ENCODE measurements around the gene SETDB2. TPM values are rescaled to one million over a fixed set of nuclear protein-coding genes. Genes with fewer than 3 reads are reported as not detected.
A peak's percentile ranks its signal among the peaks of the same experiment; 100 is the strongest.

Gene SETDB2, protein sequence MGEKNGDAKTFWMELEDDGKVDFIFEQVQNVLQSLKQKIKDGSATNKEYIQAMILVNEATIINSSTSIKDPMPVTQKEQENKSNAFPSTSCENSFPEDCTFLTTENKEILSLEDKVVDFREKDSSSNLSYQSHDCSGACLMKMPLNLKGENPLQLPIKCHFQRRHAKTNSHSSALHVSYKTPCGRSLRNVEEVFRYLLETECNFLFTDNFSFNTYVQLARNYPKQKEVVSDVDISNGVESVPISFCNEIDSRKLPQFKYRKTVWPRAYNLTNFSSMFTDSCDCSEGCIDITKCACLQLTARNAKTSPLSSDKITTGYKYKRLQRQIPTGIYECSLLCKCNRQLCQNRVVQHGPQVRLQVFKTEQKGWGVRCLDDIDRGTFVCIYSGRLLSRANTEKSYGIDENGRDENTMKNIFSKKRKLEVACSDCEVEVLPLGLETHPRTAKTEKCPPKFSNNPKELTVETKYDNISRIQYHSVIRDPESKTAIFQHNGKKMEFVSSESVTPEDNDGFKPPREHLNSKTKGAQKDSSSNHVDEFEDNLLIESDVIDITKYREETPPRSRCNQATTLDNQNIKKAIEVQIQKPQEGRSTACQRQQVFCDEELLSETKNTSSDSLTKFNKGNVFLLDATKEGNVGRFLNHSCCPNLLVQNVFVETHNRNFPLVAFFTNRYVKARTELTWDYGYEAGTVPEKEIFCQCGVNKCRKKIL
- polyA plus RNA-seq (ENCODE audit: insufficient read length in 3 of 3) = 10 to 100 TPM; 20.6 to 22.7 (median 21.9) TPM

DNA sequence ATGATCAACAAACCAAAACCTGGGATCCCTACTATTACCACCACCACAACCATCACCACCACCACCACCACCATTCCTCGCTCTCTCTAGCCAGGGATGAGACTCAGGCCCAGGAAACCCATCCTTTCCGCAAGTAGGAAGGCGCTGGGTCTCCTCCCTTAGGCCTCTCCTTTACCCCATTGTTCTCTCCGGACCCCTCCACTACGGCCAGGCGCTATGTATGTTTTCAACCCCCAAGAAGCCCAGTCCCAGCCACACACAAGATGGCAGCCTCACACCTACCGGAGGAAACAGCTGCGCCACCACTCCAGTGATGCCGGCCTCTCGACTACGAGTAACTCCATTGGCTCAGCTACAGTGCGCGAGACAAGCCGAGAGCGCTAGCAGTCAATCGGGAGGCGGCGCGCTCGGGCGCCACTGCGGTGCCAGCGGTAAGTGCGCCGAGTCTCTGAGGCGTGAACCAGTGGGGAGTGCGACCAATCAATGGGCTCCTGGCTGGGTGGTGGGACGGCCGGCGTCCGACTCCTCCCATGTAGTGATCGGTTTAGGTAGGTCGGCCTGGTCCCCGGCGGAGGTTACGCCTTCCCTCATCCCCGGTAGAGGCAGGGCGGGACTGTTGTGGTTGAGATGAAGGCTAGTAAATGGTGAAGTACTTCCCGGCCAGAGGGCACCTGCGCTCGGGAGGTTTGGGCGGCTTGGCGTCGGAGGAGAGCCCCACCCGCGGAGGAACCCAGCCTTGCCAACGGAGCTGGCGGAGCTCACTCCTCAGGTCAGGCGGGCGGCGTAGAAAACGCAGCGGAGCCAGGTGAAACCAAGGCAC is at the start of gene SETDB2, which contains the start of gene CAB39L:
TSS of gene SETDB2 (plus strand) at position 571 of the 820 bp plus-strand sequence. CDS start 7,620 bp downstream, outside the sequence.
TSS of gene CAB39L (minus strand) at position 361 of the 820 bp plus-strand sequence. CDS start 61,154 bp downstream, outside the sequence.
- DNase-seq (ENCODE audit: low read depth in 3 of 3, low spot score in 2 of 3) = peak; percentile 94 to 96 (median 95)

DNA sequence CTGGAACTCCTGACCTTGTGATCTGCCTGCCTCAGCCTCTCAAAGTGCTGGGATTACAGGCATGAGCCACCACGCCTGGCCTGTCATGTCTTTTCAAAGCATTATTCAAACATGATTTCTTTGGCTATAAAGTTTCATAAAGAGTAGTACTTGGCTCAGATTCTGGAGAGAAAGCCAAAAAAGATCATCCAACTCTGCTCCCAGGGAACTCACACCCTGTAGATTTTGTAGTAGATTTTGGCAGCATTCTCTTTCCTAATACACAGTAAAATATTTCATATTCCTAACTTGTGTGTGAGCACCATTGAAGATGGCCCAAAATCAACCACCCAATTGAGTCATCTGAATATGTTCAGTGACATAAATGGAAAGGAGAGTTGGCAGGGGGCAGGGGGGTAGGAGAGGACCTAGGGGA is 48.6 kb upstream of the SETDB2 start:
- no peak for DNase-seq (ENCODE audit: low read depth in 3 of 3, low spot score in 2 of 3)

GRCh38 chr13:49395878-49396380 is 48.1 kb upstream of the SETDB2 start:
- no peak for DNase-seq (ENCODE audit: low read depth in 3 of 3, low spot score in 2 of 3)

DNA sequence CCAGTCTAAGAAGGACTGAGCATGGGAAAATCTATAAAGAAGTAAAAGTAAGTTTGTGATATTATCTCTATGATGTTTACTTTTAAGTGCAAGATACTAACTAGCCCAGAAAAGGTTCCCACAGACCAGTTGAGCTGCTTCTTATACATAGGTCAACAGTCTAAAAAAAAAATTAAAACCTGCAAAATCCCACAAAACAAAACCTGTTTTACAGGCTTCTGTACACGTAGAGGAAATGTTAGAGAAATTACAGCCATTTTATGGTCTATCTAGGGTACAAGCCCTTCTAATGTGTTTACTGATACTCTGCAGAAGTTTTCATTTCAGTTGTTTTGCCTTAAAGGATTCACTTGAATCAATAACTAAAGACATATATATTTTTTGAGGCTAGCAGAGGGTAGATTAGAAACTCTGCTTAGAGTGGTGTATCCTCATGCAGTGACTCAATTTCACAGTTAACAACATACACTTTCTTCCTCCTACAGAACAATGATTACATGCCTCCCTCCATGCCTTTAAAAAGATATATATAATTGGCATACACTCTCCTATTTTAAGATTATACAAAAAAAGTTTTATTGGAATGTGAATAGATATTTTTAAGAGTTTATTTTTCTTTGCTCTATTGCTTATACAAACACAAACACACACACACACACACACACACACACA is 44.1 kb upstream of the SETDB2 start:
- peak in 1 of 3 donors; percentile 13 for DNase-seq (ENCODE audit: low read depth in 3 of 3, low spot score in 2 of 3)

DNA sequence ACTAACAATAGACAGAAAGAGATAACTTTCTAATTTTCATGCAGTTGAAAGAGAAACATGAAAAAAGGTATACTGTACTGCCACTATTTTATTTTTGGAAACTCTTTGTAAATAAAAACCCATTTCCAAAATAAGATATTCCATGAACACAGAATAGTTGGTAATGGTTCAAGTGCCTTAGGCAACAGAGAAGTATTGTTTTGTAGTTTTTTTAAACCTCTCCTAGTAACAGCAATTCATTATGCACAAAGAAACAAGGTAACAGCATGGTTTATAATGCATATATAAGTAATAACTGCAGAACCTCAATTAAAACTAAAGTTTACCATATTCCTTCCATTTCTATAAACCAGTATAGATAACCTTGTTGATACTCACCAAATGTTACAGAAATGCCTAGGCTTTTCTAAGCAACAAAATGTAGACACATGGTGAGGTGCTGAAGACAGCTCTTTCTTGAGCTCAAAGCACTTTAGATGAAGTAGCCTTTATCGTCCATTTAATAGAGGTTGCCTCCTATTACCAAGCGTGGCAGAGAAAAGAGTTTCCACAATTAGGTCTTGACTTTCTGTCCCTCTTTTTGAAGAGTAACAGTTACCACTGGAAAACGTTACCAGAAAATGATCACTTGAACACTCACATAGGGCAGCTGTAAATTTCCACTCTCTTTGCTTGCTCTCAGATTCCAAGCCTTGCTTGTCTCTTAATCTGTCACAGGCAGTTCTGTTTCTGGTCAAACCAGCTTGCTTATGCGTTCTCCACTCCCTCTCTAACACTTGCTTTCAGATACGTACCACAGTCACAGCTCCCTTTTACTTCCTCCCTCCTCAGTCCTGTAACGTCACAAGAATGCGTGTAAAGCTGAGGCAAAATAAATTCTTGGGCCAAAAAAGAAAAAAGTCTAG is 43.1 kb upstream of the SETDB2 start:
- peak in 2 of 3 donors; percentile 17 to 35 for DNase-seq (ENCODE audit: low read depth in 3 of 3, low spot score in 2 of 3)

DNA sequence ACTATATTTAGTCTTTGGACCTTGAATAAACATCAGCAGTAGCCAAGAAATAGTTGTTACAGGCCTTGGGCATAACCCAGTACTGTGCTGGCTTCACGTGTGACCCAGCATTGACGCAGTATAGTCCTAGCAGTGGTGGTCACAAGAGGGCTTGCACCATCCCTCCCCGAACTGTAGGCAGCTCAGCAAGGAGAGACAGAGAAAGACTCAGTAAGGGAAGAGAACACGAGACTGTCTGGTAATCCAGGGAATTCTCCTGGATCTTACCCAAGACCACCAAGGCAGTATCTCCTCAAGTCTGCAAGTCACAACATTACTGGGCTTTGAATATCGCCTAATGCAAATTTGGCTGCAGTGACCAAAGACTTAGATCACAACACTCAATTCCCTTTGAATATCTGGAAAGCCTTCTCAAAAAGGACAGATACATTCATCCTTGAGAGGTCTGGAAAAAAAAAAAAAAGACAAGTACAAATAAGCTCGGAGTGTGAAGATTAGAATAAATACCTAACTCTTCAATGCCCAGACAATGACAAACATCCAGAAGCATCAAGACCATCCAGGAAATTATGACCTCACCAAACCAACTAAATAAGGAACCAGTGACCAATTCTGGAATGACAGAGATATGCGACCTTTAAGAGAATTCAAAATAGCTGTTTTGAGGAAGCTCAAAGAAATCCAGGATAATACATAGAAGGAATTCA is 39.9 kb upstream of the SETDB2 start:
- no peak for DNase-seq (ENCODE audit: low read depth in 3 of 3, low spot score in 2 of 3)

DNA sequence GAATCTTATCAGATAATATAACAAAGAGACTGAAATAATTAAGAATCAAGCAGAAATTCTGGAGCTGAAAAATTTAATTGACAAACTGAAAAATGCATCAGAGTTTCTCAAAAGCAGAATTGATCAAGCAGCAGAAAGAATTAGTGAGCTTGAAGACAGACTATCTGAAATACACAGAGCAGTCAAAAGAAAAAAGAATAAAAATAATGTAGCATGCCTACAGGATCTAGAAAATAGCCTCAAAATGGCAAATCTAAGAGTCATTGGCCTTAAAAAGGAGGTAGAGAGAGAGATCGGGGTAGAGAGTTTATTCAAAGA is 39.4 kb upstream of the SETDB2 start:
- DNase-seq (ENCODE audit: low read depth in 3 of 3, low spot score in 2 of 3) = no peak

DNA sequence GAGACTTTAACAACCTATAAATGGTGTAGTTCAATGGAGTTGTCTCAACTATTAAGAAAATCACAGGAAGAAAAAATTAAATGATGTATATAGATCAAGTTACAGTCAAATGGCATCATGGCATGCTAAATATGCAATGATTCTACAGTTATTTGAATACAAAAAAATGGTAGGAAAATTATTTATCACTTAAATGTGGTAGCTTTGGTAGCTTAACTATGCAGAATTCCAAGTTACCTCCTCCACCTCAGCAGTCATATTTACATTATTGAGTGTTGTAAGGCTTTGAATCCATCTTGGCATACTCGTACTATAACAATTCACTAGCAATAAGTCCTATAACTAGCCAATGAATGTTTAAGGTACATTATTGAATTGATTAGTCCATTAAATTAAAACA is 37.0 kb upstream of the SETDB2 start:
- DNase-seq (ENCODE audit: low read depth in 3 of 3, low spot score in 2 of 3) = no peak

DNA sequence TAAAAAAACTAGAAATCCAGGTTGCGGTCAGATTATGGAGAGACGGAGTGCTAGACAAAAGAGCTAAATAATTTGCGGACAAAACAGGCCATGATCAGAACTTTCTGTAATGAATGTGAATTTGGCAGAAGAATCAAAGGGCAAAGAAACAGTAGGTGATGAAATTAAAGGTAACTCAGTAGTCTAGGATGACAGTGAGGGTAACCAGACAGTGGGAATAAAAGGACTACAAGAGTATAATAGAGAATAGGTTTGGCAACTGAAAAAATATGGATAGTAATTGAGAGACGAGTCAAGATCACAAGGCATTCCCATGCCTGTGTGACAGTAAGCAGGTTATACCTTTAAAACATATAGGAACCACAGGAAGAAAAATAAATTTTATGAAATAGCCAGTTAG is 36.1 kb upstream of the SETDB2 start:
- no peak for DNase-seq (ENCODE audit: low read depth in 3 of 3, low spot score in 2 of 3)

DNA sequence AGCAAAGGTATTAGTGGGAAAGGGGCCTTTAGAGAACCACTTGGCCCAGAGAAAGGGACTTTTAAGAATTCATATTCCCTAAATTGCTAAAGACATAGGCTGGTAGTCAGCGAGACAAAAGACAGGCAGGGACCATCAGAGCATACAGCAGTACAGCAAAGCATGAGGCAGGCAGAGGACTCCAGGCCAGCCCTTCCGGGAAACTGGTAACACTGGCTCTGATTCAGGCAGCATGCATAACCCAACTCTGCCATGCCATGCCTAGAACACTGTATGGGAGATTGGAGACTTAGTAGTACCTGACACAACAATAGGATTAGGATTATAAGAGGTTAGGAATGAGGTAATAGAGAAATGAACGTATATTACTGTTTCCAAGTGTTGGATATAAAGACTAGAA is 35.1 kb upstream of the SETDB2 start:
- DNase-seq (ENCODE audit: low read depth in 3 of 3, low spot score in 2 of 3) = no peak

GRCh38 chr13:49410006-49410405 is 34.1 kb upstream of the SETDB2 start:
- no peak for DNase-seq (ENCODE audit: low read depth in 3 of 3, low spot score in 2 of 3)

GRCh38 chr13:49410477-49410876 is 33.6 kb upstream of the SETDB2 start:
- DNase-seq (ENCODE audit: low read depth in 3 of 3, low spot score in 2 of 3) = no peak

- DNase-seq (ENCODE audit: low read depth in 3 of 3, low spot score in 2 of 3) = no peak
These were observed 32.7 kb upstream of the SETDB2 start for GRCh38 chr13:49411353-49411752.

DNA sequence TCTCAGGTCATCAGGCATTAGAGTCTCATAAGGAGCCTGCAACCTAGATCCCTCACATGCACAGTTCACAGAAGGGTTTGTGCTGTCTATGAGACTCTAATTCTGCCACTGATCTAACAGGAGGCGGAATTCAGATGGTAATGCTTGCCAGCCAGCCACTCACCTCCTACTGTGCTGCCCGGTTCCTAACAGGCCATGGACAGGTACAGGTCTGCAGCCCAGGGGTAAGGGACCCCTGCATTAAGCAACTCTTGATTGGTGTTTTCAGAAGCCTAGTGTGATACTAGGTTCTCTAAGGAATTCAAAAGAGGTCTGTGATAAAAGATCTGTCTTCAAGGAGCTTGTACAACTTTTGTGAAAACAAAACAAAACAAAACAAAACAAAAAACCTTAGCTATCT is 31.3 kb upstream of the SETDB2 start:
- DNase-seq (ENCODE audit: low read depth in 3 of 3, low spot score in 2 of 3) = no peak

- DNase-seq (ENCODE audit: low read depth in 3 of 3, low spot score in 2 of 3) = no peak
These were observed 26.9 kb upstream of the SETDB2 start for GRCh38 chr13:49417161-49417560.

- DNase-seq (ENCODE audit: low read depth in 3 of 3, low spot score in 2 of 3) = no peak
These were observed 25.9 kb upstream of the SETDB2 start for GRCh38 chr13:49418206-49418605.

DNA sequence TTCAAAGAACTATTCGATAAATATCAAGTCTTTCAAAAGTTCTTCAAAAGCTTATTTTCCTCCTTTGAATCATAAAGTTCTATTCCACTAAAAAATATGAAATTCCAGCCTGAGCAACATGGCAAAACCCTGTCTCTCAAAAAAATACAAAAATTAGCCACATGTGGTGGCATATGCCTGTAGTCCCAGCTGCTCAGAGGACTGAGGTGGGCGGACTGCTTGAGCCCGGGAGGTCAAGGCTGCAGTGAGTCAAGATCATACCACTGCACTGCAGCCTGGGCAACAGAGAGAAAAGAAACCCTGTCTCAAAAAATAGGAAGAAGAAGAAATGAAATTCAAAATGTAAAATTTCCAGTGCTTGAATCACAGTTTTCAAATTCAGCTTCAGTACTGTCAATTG is 24.8 kb upstream of the SETDB2 start:
- DNase-seq (ENCODE audit: low read depth in 3 of 3, low spot score in 2 of 3) = no peak

DNA sequence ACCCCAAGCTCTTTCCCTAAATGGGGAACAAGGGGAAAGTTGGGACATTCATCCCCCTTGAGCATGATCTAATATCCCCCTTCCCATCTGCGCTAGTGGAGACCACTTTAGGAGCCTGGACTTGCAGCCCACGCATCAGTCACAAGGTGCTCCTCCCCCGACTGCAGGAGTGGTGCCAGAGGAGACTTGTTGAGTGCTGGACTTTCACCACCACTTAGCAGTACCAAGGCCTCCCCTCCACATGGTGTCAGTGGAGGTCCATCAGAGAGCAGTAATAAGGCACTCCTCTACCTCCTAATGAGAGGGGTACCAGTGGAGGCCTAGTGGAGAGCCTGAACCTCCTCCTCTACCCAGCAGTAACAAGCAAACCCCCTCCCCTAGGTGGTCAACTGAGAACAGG is 22.7 kb upstream of the SETDB2 start:
- no peak for DNase-seq (ENCODE audit: low read depth in 3 of 3, low spot score in 2 of 3)
